HG02678 (cell line): ENCODE data around the gene UQCR10.

Source experiments
- ATAC-seq: cut with Tn5 transposase; IDR thresholded peaks from one replicate; pipeline ENCODE4 v1.9.1; 2021; ENCODE audit warnings: mild to moderate bottlenecking, moderate library complexity; ENCODE audit not compliant: unreplicated experiment

The UQCR10 gene

GRCh38 chr22:29758959-29759358, 8.2 kb upstream of the UQCR10 start:
- no peak for ATAC-seq

- ATAC-seq = no peak
Observed at GRCh38 chr22:29762263-29762662, 4.9 kb upstream of the UQCR10 start.

DNA sequence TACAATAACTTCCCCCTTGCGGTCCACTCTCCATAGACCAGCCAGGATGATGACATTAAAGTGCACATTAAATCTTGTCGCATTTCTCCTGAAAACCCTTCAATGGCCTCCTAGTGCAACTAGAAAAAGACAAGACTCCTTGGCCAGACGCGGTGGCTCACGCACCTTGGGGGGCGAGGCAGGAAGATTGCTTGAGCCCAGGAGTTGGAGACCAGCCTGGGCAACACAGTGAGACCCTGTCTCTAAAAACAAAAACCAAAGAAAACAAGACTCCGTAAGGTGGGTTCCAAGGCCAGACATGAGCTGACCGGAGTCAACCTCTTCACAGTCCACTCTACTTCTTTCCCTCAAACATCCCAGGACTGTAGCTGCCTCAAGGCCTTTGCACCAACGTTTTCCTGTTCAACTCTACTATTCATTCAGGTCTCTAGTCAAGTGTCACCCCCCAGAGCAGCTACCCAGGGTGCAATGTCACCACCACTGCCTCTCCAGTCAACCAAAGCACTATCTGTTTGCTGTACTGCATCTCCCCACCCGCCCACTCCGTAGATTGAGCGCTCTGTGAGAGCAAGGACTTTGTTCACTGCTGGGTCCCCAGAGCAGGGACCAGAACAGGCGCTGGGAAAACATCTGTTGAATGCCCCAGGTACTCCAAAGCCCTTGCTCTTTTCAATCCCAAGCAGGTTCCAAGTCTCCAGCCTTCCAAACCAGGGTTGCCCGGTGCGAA, 1.1 kb upstream of the UQCR10 start:
- no peak for ATAC-seq

- peak; percentile 94 for ATAC-seq
Observed at GRCh38 chr22:29766632-29767170, 468 bp upstream of the UQCR10 start, which contains the start of gene ZMAT5. ZMAT5 (minus strand) TSS chr22:29767007; CDS start chr22:29748544, 18,463 bp downstream.

DNA sequence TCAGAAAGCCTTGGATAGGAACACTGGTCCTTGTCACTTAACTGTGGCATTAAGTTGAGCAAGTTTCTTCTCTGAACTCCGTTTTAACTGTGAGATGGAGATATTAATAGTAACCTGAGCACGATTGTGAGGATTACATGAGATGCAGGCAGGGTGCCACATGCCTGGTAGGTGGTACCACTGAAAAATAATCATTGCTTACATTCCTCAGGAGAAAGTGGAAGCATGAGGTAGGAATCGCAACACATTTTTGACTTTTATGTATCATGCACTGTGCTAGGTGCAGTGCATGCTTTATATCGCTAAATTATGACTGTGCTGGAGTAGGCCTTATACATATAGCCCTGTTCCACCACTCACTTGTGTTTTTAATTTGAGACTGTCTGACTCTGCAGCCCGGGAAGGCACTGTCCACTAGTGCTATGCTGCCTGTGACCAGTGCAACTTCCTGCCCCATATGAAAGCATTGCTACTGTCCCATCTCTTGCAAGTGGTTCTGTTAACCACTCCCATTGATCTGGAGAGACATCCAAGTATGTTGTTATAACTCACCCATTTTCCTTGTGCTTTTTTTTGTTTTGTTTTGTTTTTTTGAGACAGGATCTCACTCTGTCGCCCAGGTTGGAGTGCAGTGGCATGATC, 1.0 kb downstream of the UQCR10 start:
- ATAC-seq = no peak

- no peak for ATAC-seq
Observed at GRCh38 chr22:29769723-29770321, 2.7 kb downstream of the UQCR10 start.

DNA sequence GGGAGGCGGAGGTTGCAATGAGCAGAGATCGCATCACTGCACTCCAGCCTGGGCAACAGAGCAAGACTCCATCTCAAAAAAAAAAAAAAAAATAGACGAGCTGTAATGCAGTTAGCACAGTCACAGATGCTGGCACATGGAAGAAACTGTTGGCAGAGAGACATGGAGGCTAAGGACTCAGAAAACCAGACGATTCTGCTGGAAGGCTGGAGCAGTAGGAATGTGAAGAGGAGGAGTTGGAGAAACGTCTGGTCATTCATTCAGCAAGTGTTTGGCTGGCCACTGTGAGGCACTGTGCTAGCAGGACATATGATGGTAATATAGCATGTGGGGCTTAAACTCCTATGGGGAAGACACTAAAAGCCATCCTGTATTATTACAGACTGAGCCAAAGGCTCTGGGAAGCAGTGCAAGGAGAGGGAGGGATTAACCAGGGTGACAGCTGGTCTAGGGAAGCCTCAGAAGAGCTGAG, 5.0 kb downstream of the UQCR10 start:
- ATAC-seq = no peak

- ATAC-seq = no peak
Observed at GRCh38 chr22:29773233-29773632, 6.1 kb downstream of the UQCR10 start.

GRCh38 chr22:29780220-29780619, 13.1 kb downstream of the UQCR10 start:
- ATAC-seq = no peak

DNA sequence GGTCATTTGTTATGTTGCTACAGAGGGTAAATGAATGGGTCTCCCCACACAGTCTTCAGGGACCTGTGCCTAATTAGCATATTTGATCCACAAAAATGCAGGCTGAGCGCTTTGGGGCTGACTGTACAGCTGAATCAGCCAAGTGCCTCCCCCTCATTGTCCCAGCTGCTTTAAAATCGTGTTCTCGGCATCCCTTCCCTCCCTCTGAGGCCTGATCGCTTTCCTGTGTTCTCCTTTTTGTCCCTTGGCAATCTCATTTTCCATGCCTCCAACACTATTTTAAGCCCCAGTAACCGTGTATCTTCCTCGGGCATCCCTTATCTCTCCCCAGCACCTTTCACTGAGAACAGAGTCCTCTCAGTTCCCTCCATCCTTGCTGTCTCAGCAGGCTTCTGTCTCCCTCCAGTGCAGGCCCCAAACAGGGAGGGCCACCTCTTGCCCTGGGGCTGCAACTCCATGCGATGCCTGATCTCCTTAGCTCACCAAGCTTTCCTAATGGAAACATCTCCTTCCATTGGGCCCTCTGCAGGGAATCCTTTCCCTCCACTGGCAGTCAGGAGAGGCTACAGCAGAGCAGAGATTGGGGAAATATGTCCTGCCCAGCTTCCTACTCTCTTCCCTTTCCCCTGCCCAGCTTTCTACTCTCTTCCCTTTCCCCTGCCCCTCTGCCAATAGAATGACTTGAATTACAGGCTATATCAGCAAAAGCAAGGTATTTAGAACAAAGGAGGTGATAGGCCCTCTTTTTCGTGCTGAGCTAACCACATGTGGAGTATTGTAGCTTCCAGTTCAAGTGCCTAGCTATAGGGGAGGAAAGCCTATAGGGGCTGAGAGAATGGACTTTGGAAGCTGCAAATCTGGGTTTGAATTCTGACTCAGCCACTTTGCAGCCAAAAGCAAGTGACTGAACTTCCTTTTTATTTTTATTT, 13.8 kb downstream of the UQCR10 start:
- no peak for ATAC-seq

GRCh38 chr22:29782061-29782845, 15.1 kb downstream of the UQCR10 start:
- ATAC-seq = no peak

DNA sequence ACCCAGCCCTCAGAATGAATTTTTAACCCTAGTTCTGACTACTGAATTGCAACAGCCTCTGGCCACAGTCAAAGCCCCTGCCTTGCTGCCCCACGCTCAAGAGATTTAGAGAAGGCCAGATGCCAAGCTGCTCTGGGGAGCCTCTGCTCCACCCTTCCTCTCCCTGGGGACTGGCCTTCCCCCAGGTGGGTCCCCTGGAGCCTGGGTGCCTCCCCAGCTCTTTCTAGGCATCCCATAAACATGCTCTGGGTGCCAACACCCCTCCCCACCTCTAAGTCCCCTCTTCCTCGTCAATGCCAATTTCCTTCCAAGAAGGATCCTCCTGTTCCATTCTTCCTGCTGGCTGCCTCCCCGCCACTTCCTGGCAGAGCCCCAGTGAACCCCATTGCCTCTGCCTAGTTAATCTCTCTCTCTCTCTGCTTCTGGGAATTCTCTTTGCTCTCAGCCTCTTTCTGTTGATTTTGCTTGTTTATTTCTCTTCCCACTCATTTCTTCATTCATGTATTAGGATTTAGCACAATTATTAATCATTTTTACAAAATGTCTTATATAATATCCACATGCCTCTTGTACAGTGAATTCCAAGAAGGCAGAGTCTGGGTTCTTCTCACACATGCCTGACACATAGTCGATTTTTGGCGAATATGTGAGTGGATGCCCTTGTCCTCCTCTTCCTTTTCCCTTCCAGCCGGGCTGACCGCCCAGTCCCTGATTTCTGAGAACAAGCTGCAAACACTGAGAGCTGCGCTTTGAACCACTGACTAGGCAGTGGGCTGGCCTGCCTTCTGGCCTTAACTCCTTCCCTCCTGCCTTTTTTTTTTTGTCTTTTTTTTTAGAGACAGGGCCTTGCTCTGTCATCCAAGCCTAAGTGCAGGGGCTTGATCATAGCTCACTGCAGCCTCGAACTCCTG, 17.5 kb downstream of the UQCR10 start:
- no peak for ATAC-seq

DNA sequence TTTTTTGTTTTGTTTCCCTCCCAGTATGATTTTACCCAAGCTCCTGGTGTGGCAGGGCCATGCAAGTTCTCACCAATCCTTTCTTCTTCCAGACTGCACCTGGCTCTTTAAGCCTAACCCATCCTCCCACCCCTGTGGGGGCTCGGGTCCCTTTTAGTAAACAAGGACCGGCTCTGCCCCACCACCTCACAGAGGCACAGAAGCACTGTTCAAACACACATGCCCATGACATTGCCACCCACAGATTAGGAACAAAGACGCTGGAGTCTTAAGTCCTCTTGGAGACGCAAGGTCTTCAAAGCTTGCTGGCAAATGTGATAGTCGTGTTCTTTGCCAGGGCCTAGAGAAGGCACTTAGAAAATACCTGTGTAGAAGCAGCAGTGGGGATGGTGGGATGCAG, 18.9 kb downstream of the UQCR10 start:
- no peak for ATAC-seq

DNA sequence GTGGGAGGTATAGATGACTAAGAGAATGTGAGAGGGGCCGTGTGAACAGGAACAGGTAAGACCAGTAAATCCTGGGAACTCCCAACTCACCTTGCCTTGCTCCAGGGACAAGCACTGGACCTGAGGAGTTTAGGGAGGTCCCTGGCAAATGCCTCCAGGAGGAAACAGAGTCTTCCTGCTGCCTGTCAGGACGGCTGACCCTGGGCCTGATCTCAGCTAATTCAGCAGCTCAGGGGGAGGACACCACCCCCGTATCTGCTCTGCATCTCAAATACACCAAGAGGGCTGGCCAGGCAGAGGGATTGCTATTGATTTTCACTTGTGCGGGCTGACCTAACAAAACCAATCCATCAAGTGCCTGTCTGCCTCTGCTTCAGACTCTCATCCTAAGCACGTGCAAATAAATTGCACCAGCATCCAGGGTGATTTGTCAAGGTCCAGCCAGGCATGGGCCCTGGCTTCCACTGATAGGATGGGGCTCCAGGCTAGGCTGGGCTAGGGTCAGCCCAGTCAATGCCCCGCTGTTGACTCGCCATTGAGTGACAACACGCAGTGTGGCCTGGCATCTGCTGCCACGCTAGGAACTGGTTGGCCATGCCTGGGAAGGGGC, 20.3 kb downstream of the UQCR10 start:
- ATAC-seq = no peak

GRCh38 chr22:29788339-29789279, 21.4 kb downstream of the UQCR10 start:
- no peak for ATAC-seq

DNA sequence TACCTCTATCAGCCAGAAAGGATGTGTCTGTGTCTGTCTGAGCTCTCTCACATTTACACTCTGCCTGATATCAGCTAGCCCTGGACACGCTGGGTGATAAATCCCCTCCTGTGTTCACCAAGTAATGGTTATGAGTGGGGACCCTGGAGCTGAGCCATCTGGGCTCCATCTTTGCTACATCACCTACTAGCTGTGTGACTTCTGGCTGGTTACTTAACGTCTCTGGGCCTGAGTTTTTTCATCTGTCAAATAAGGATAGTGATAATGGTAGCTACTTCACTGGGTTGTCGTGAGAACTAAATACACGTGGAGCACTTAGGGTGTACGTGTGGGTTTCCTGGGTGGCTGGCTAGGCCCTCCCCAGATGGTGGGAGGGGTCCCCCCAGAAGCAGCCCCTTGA, 22.9 kb downstream of the UQCR10 start:
- no peak for ATAC-seq

- ATAC-seq = no peak
Observed at GRCh38 chr22:29793396-29793795, 26.2 kb downstream of the UQCR10 start.
